Neuron (in vitro differentiated cells): ENCODE results near the gene BRD9.

Source experiments
- H2AFZ ChIP-seq: one replicate; pipeline ENCODE4 v1.6.1; 2013; ENCODE audit warnings: low read depth, mild to moderate bottlenecking, inconsistent platforms, low read length, moderate library complexity
- H3K27me3 ChIP-seq: one replicate; pipeline ENCODE4 v1.6.1; 2013; ENCODE audit warnings: low read length; ENCODE audit not compliant: insufficient read depth
- H3K36me3 ChIP-seq: one replicate; pipeline ENCODE4 v1.6.1; 2013; ENCODE audit warnings: low read length; ENCODE audit not compliant: insufficient read depth
- H3K4me1 ChIP-seq: one replicate; pipeline ENCODE4 v1.6.1; 2013; ENCODE audit warnings: low read length; ENCODE audit not compliant: insufficient read depth
- H3K4me3 ChIP-seq: 2 replicates; pipeline ENCODE4 v1.5.1; 2013; ENCODE audit warnings: mild to moderate bottlenecking, low read length, moderate library complexity
- H3K9me3 ChIP-seq: one replicate; pipeline ENCODE4 v1.6.1; 2013; ENCODE audit warnings: low read length

BRD9 gene

GRCh38 chr5:873328-873727, 19.3 kb downstream of the BRD9 start:
- Histone ChIP-seq H3K4me1 (no peaks in the 10 kb centered on the region), H2AFZ (no peak overlapping the region), H3K9me3 (no peaks in the 10 kb centered on the region), H3K4me3 (no peak overlapping the region), H3K36me3 (peaks cover 94% of the 10 kb centered on the region), H3K27me3 (no peaks in the 10 kb centered on the region)

- H3K4me3 ChIP-seq: no peak overlapping the region
- no peaks in the 10 kb centered on the region for H3K9me3 ChIP-seq
- H2AFZ ChIP-seq: no peak overlapping the region
- no peaks in the 10 kb centered on the region for H3K27me3 ChIP-seq
- no peaks in the 10 kb centered on the region for H3K4me1 ChIP-seq
- H3K36me3 ChIP-seq: peaks cover 94% of the 10 kb centered on the region
These were observed 20.3 kb downstream of the BRD9 start for GRCh38 chr5:872301-872700.

GRCh38 chr5:871596-872298, 20.9 kb downstream of the BRD9 start:
- H2AFZ ChIP-seq: no peak overlapping the region
- H3K4me1 ChIP-seq: no peaks in the 10 kb centered on the region
- no peak overlapping the region for H3K4me3 ChIP-seq
- H3K36me3 ChIP-seq: peaks cover 94% of the 10 kb centered on the region
- no peaks in the 10 kb centered on the region for H3K27me3 ChIP-seq
- no peaks in the 10 kb centered on the region for H3K9me3 ChIP-seq

GRCh38 chr5:870956-871355, 21.6 kb downstream of the BRD9 start:
- Histone ChIP-seq H3K27me3 (no peaks in the 10 kb centered on the region), H3K4me1 (no peaks in the 10 kb centered on the region), H3K4me3 (no peak overlapping the region), H2AFZ (no peak overlapping the region), H3K36me3 (peaks cover 94% of the 10 kb centered on the region), H3K9me3 (no peaks in the 10 kb centered on the region)

GRCh38 chr5:868428-869135, 24.0 kb downstream of the BRD9 start:
- H3K36me3 ChIP-seq: peaks cover 94% of the 10 kb centered on the region
- H2AFZ ChIP-seq: no peak overlapping the region
- H3K4me3 ChIP-seq: no peak overlapping the region
- no peaks in the 10 kb centered on the region for H3K9me3 ChIP-seq
- H3K4me1 ChIP-seq: no peaks in the 10 kb centered on the region
- no peaks in the 10 kb centered on the region for H3K27me3 ChIP-seq

GRCh38 chr5:867300-867870, 25.2 kb downstream of the BRD9 start:
- Histone ChIP-seq H3K27me3 (no peaks in the 10 kb centered on the region), H2AFZ (no peak overlapping the region), H3K4me3 (no peak overlapping the region), H3K36me3 (peaks cover 95% of the 10 kb centered on the region), H3K9me3 (no peaks in the 10 kb centered on the region), H3K4me1 (no peaks in the 10 kb centered on the region)

- Histone ChIP-seq H3K4me3 (no peak overlapping the region), H3K27me3 (no peaks in the 10 kb centered on the region), H3K9me3 (no peaks in the 10 kb centered on the region), H3K4me1 (no peaks in the 10 kb centered on the region), H2AFZ (no peak overlapping the region), H3K36me3 (peaks cover 85% of the 10 kb centered on the region)
These were observed 26.8 kb downstream of the BRD9 start for GRCh38 chr5:865771-866170.

- Histone ChIP-seq H3K9me3 (no peaks in the 10 kb centered on the region), H3K27me3 (no peaks in the 10 kb centered on the region), H3K36me3 (peaks cover 79% of the 10 kb centered on the region), H3K4me1 (no peaks in the 10 kb centered on the region), H3K4me3 (no peak overlapping the region), H2AFZ (no peak overlapping the region)
These were observed 27.5 kb downstream of the BRD9 start for GRCh38 chr5:865168-865521.

GRCh38 chr5:864492-865167, 28.0 kb downstream of the BRD9 start:
- Histone ChIP-seq H3K36me3 (peaks cover 74% of the 10 kb centered on the region), H2AFZ (no peak overlapping the region), H3K4me3 (no peak overlapping the region), H3K9me3 (no peaks in the 10 kb centered on the region), H3K27me3 (no peaks in the 10 kb centered on the region), H3K4me1 (no peaks in the 10 kb centered on the region)

GRCh38 chr5:863244-863805, 29.3 kb downstream of the BRD9 start:
- Histone ChIP-seq H3K4me3 (no peak overlapping the region), H3K27me3 (no peaks in the 10 kb centered on the region), H2AFZ (no peak overlapping the region), H3K4me1 (peaks cover 10% of the 10 kb centered on the region), H3K9me3 (no peaks in the 10 kb centered on the region), H3K36me3 (peaks cover 61% of the 10 kb centered on the region)

- Histone ChIP-seq H2AFZ (no peak overlapping the region), H3K27me3 (no peaks in the 10 kb centered on the region), H3K4me3 (no peak overlapping the region), H3K36me3 (peaks cover 53% of the 10 kb centered on the region), H3K9me3 (no peaks in the 10 kb centered on the region), H3K4me1 (peaks cover 10% of the 10 kb centered on the region)
These were observed 30.0 kb downstream of the BRD9 start for GRCh38 chr5:862367-863243.
